D721Med (cell line): ENCODE results near the gene MANF.

Experiments used
- DNase-seq: peaks from one replicate; pipeline ENCODE4 v3.0.0; 2011; ENCODE audit warnings: low spot score; ENCODE audit not compliant: insufficient read length
- FAIRE-seq: peaks from 2 replicates; lab custom pipeline; 2011; peaks lifted over from hg19 to GRCh38; lab: Jason Lieb, UNC
- CTCF ChIP-seq: IDR thresholded peaks from 2 replicates; pipeline ENCODE4 v1.5.1; 2012; ENCODE audit warnings: mild to moderate bottlenecking, control low read depth; ENCODE audit not compliant: insufficient read depth; ENCODE audit errors: missing control alignments

MANF gene

GRCh38 chr3:51379301-51379700 is 5.8 kb upstream of the MANF start:
- no peak for DNase-seq
- no peak for TF ChIP-seq CTCF
- no peak for FAIRE-seq

- no peak for TF ChIP-seq CTCF
- DNase-seq (no peak), FAIRE-seq (no peak)
These were observed 5.2 kb upstream of the MANF start for GRCh38 chr3:51379746-51380455.

GRCh38 chr3:51380601-51381332 is 4.3 kb upstream of the MANF start:
- DNase-seq (no peak), FAIRE-seq (no peak)
- TF ChIP-seq CTCF = no peak

- TF ChIP-seq CTCF = no peak
- FAIRE-seq (no peak), DNase-seq (no peak)
These were observed 3.8 kb upstream of the MANF start for GRCh38 chr3:51381333-51381705.

GRCh38 chr3:51382076-51382745 is 2.9 kb upstream of the MANF start:
- DNase-seq = no peak

GRCh38 chr3:51382947-51383578 is 2.0 kb upstream of the MANF start:
- DNase-seq (no peak), FAIRE-seq (no peak)
- no peak for TF ChIP-seq CTCF

More at GRCh38 chr3:51382076-51382745, 2.9 kb upstream of the MANF start:
- no peak for FAIRE-seq
- no peak for TF ChIP-seq CTCF
